ENCODE data around the gene TSHZ2. TPM values are rescaled to one million over a fixed set of nuclear protein-coding genes. Genes with fewer than 3 reads are reported as not detected.
A peak's percentile ranks its signal among the peaks of the same experiment; 100 is the strongest.

The TSHZ2 gene
- total RNA-seq, 2 donors from 2014 or later, result 29.1 to 30.7 TPM

DNA sequence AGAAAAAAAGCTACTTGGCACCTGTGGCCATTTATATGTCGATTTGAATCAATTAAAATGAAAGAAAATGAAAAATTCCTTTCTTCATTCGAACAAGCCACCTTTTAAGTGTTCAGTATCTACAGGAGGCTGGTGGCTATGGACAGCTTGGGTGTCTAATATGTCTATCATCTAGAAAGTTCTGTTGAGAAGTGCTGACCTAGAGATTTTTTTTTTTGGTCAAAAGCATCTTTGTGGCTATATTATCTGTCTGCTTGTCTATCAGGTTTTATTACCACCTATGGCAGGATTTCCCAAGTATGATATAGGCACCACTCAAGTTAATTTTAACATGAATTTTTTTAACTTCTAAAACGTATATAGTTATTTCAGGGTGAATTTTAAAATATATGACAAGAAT lies 250.8 kb downstream of the TSHZ2 start:
- H3K27me3 Mint-ChIP-seq, result peaks cover 7% of the 10 kb centered on the region
- ATAC-seq, result no peak
- no peaks in the 10 kb centered on the region for H3K9me3 ChIP-seq (ENCODE audit: control insufficient read depth, low read length, poor library complexity, severe bottlenecking)
- no peaks in the 10 kb centered on the region for H3K36me3 Mint-ChIP-seq (ENCODE audit: low read depth)
- DNase-seq, result no peak
- H3K27ac Mint-ChIP-seq, result no peak overlapping the region
- H3K4me1 Mint-ChIP-seq, result no peaks in the 10 kb centered on the region
- H3K4me3 Mint-ChIP-seq, result no peak overlapping the region

GRCh38 chr20:53223626-53224172 lies 251.5 kb downstream of the TSHZ2 start:
- no peaks in the 10 kb centered on the region for H3K4me1 Mint-ChIP-seq
- DNase-seq, result no peak
- ATAC-seq, result no peak
- H3K27me3 Mint-ChIP-seq, result peaks cover 7% of the 10 kb centered on the region
- no peak overlapping the region for H3K4me3 Mint-ChIP-seq
- no peaks in the 10 kb centered on the region for H3K36me3 Mint-ChIP-seq (ENCODE audit: low read depth)
- no peak overlapping the region for H3K27ac Mint-ChIP-seq
- H3K9me3 ChIP-seq (ENCODE audit: control insufficient read depth, low read length, poor library complexity, severe bottlenecking), result no peaks in the 10 kb centered on the region

- H3K27ac Mint-ChIP-seq, result no peak overlapping the region
- H3K9me3 ChIP-seq (ENCODE audit: control insufficient read depth, low read length, poor library complexity, severe bottlenecking), result no peaks in the 10 kb centered on the region
- H3K27me3 Mint-ChIP-seq, result peaks cover 7% of the 10 kb centered on the region
- DNase-seq, result no peak
- ATAC-seq, result no peak
- no peak overlapping the region for H3K4me3 Mint-ChIP-seq
- no peaks in the 10 kb centered on the region for H3K36me3 Mint-ChIP-seq (ENCODE audit: low read depth)
- no peaks in the 10 kb centered on the region for H3K4me1 Mint-ChIP-seq
Observed at GRCh38 chr20:53224851-53225250, 252.7 kb downstream of the TSHZ2 start.

GRCh38 chr20:53226826-53227225 lies 254.7 kb downstream of the TSHZ2 start:
- H3K9me3 ChIP-seq (ENCODE audit: control insufficient read depth, low read length, poor library complexity, severe bottlenecking), result no peaks in the 10 kb centered on the region
- no peaks in the 10 kb centered on the region for H3K4me1 Mint-ChIP-seq
- H3K27me3 Mint-ChIP-seq, result peaks cover 7% of the 10 kb centered on the region
- H3K27ac Mint-ChIP-seq, result peak overlapping the region; percentile 32
- DNase-seq (no peak), ATAC-seq (no peak)
- H3K4me3 Mint-ChIP-seq, result no peak overlapping the region
- no peaks in the 10 kb centered on the region for H3K36me3 Mint-ChIP-seq (ENCODE audit: low read depth)

- Mint-ChIP-seq H3K27me3 (peaks cover 7% of the 10 kb centered on the region), H3K27ac (no peak overlapping the region), H3K4me3 (no peak overlapping the region), H3K36me3 (ENCODE audit: low read depth) (no peaks in the 10 kb centered on the region), H3K4me1 (no peaks in the 10 kb centered on the region)
- ATAC-seq, result no peak
- no peak for DNase-seq
- H3K9me3 ChIP-seq (ENCODE audit: control insufficient read depth, low read length, poor library complexity, severe bottlenecking), result no peaks in the 10 kb centered on the region
Observed at GRCh38 chr20:53227523-53227922, 255.4 kb downstream of the TSHZ2 start.

DNA sequence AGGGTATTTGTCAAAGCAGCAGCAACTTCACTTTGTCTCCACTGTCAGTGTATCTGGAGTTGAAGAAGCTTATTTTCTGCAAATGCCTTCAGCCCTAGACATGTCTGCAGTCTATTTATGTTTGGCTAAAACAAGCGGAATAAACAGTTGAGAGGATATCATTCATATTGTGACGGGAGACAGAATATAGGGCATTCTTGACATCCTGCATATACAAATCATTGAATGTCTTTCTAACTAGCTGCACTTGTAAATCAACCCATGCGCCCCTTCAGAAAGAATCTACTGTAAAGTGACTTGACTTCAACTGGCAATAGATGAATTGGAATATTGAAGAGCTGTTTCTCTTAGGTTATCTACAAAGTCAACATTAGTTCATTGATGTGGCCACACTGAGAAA lies 258.9 kb downstream of the TSHZ2 start:
- no peaks in the 10 kb centered on the region for H3K4me1 Mint-ChIP-seq
- no peak for DNase-seq
- no peak overlapping the region for H3K27ac Mint-ChIP-seq
- peaks cover under 1% of the 10 kb centered on the region for H3K36me3 Mint-ChIP-seq (ENCODE audit: low read depth)
- no peak for ATAC-seq
- H3K9me3 ChIP-seq (ENCODE audit: control insufficient read depth, low read length, poor library complexity, severe bottlenecking), result no peaks in the 10 kb centered on the region
- no peak overlapping the region for H3K4me3 Mint-ChIP-seq
- peaks cover 7% of the 10 kb centered on the region for H3K27me3 Mint-ChIP-seq

- Mint-ChIP-seq H3K27me3 (peaks cover 4% of the 10 kb centered on the region), H3K4me1 (no peaks in the 10 kb centered on the region), H3K27ac (no peak overlapping the region), H3K36me3 (ENCODE audit: low read depth) (peaks cover 2% of the 10 kb centered on the region), H3K4me3 (no peak overlapping the region)
- DNase-seq (no peak), ATAC-seq (no peak)
- no peaks in the 10 kb centered on the region for H3K9me3 ChIP-seq (ENCODE audit: control insufficient read depth, low read length, poor library complexity, severe bottlenecking)
Observed at GRCh38 chr20:53237461-53237860, 265.3 kb downstream of the TSHZ2 start.

DNA sequence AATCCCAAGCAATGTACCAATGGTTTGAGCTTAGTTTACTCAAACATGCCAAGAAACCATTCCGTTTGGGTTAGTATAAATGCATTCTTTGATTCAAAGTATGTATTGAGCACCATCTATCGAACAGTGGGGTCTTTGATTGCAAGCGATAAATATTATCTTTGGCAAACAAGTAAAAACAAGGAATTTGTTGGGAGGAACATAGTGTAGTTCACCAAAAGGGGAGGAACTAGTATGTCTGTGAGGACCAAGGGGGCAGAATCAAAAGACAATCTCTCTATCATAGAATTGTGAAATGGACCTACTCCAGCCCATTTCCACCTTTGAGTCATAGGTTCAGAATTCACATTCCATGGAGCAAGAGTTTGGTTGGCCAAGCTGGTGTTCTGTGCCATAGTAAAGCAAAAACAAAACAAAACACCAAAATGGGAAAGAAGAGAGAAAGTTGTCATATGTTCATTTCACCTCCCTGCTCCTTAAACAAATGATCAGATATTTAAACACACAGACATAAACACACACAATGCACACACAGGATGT lies 266.0 kb downstream of the TSHZ2 start:
- Mint-ChIP-seq H3K27ac (no peak overlapping the region), H3K27me3 (peaks cover 4% of the 10 kb centered on the region), H3K36me3 (ENCODE audit: low read depth) (peaks cover 2% of the 10 kb centered on the region), H3K4me3 (no peak overlapping the region), H3K4me1 (no peaks in the 10 kb centered on the region)
- no peaks in the 10 kb centered on the region for H3K9me3 ChIP-seq (ENCODE audit: control insufficient read depth, low read length, poor library complexity, severe bottlenecking)
- ATAC-seq (no peak), DNase-seq (no peak)

DNA sequence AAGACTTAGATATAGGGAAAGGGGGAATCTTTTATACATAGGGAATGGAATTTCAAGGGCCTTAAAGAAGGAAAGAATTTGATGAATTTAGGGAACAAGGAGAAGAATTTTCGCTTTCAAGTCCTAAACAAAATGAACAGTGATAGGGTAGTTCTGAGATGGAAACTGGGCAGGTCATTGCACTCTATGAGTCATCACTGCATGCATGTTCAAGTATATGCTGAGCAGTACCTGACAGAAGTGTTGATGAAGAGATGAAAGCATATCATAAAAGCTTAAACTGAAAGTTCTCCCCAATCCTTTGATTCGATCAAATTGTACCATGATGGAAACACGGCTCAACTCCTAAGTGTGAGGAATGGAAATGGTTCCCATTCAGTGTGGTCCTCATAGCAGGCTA lies 271.0 kb downstream of the TSHZ2 start:
- H3K27ac Mint-ChIP-seq, result no peak overlapping the region
- H3K27me3 Mint-ChIP-seq, result peaks cover 9% of the 10 kb centered on the region
- ATAC-seq, result no peak
- H3K9me3 ChIP-seq (ENCODE audit: control insufficient read depth, low read length, poor library complexity, severe bottlenecking), result no peaks in the 10 kb centered on the region
- no peaks in the 10 kb centered on the region for H3K36me3 Mint-ChIP-seq (ENCODE audit: low read depth)
- DNase-seq, result no peak
- H3K4me3 Mint-ChIP-seq, result no peak overlapping the region
- H3K4me1 Mint-ChIP-seq, result peaks cover 8% of the 10 kb centered on the region

GRCh38 chr20:53244711-53245110 lies 272.6 kb downstream of the TSHZ2 start:
- Mint-ChIP-seq H3K27me3 (peaks cover 12% of the 10 kb centered on the region), H3K4me1 (peaks cover 8% of the 10 kb centered on the region)
- ATAC-seq, result no peak

GRCh38 chr20:53245574-53245973 lies 273.4 kb downstream of the TSHZ2 start:
- ATAC-seq (no peak), DNase-seq (no peak)
- no peaks in the 10 kb centered on the region for H3K9me3 ChIP-seq (ENCODE audit: control insufficient read depth, low read length, poor library complexity, severe bottlenecking)
- no peak overlapping the region for H3K27ac Mint-ChIP-seq
- H3K4me1 Mint-ChIP-seq, result peaks cover 8% of the 10 kb centered on the region
- no peaks in the 10 kb centered on the region for H3K36me3 Mint-ChIP-seq (ENCODE audit: low read depth)
- H3K4me3 Mint-ChIP-seq, result no peak overlapping the region
- H3K27me3 Mint-ChIP-seq, result peaks cover 12% of the 10 kb centered on the region

More at GRCh38 chr20:53244711-53245110, 272.6 kb downstream of the TSHZ2 start:
- H3K9me3 ChIP-seq (ENCODE audit: control insufficient read depth, low read length, poor library complexity, severe bottlenecking), result no peaks in the 10 kb centered on the region
- no peak for DNase-seq
- no peak overlapping the region for H3K4me3 Mint-ChIP-seq
- H3K27ac Mint-ChIP-seq, result no peak overlapping the region
- no peaks in the 10 kb centered on the region for H3K36me3 Mint-ChIP-seq (ENCODE audit: low read depth)

- Mint-ChIP-seq H3K4me3 (no peak overlapping the region), H3K4me1 (peaks cover 8% of the 10 kb centered on the region), H3K36me3 (ENCODE audit: low read depth) (no peaks in the 10 kb centered on the region), H3K27ac (peak overlapping the region; percentile 27), H3K27me3 (peaks cover 12% of the 10 kb centered on the region)
- ATAC-seq (no peak), DNase-seq (no peak)
- H3K9me3 ChIP-seq (ENCODE audit: control insufficient read depth, low read length, poor library complexity, severe bottlenecking), result no peaks in the 10 kb centered on the region
Observed at GRCh38 chr20:53247468-53248103, 275.4 kb downstream of the TSHZ2 start.

DNA sequence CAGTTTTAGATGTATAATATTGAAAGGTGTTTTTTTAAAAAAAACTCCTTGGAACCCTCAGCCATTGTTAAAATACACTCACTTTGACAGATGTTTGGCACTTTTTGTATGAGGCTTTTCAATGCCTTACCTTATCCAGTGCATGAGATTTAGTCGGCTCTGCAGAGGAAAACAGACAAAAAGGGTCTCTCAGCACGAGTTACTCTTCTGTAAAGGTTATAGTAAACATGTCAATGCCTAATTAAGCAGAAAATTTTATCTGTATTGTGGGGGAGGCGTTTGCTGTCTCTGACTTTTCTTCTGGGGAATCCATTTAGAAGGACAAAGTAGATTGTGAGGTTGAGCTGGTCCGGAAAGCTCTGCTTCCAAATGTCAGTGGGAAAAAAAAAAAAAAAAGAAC lies 278.3 kb downstream of the TSHZ2 start:
- ATAC-seq, result no peak

DNA sequence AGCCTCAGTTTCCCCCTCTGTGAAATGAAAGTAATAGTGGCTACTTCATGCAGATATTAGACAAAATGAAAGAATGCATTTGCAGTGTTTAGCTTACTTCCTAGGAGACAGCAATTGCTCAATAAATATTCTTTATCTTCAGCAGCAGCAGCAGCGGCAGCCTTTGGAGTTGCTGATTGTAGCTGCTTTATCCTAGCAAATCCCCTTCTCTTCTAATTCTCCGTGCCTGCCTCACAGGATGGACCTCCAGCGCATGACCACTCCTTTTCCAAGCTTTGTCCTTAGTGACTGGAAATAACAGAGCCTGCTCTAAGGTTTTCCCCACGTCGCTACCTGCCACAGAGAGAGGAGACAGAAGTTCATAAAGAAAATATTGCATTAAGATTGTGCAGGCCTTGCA lies 279.8 kb downstream of the TSHZ2 start:
- DNase-seq (no peak), ATAC-seq (no peak)
- H3K4me1 Mint-ChIP-seq, result peaks cover 8% of the 10 kb centered on the region
- peaks cover 7% of the 10 kb centered on the region for H3K27me3 Mint-ChIP-seq
- no peaks in the 10 kb centered on the region for H3K9me3 ChIP-seq (ENCODE audit: control insufficient read depth, low read length, poor library complexity, severe bottlenecking)
- peaks cover 2% of the 10 kb centered on the region for H3K36me3 Mint-ChIP-seq (ENCODE audit: low read depth)
- H3K4me3 Mint-ChIP-seq, result no peak overlapping the region
- H3K27ac Mint-ChIP-seq, result no peak overlapping the region

More for the DNA sequence above, 278.3 kb downstream of the TSHZ2 start:
- H3K27ac Mint-ChIP-seq, result no peak overlapping the region
- H3K4me3 Mint-ChIP-seq, result no peak overlapping the region
- H3K9me3 ChIP-seq (ENCODE audit: control insufficient read depth, low read length, poor library complexity, severe bottlenecking), result no peaks in the 10 kb centered on the region
- no peak for DNase-seq
- peaks cover 2% of the 10 kb centered on the region for H3K36me3 Mint-ChIP-seq (ENCODE audit: low read depth)
- peaks cover 8% of the 10 kb centered on the region for H3K4me1 Mint-ChIP-seq
- peaks cover 7% of the 10 kb centered on the region for H3K27me3 Mint-ChIP-seq

Data from T-helper 17 cell (primary cell).